ENCODE results near the gene GLS.

The GLS gene

GRCh38 chr2:190889175-190889943 lies 8.7 kb downstream of the GLS start:
- DNase-seq = no peak

GRCh38 chr2:190891372-190891771 lies 10.8 kb downstream of the GLS start:
- no peak for DNase-seq

DNA sequence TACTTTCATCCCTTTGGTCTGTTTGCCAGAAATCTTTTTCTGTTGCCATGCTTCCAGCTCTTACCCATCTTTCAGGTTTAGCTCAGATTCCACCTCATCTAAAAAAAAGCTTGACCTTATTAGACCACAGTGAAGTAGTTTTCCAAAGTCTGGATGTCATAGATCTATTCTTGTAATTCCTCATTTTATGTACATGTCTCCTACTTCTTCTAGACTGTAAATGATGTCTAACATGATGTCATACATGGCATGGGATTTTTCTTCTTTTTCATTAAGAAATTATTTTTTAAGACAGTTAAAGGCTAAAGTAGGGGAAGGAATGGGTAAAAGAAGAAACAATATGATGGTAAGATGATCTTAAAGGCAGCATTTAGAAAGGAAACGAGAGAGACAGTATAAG lies 11.3 kb downstream of the GLS start:
- DNase-seq = no peak

- no peak for DNase-seq
These were observed 12.5 kb downstream of the GLS start for GRCh38 chr2:190893157-190893556.

DNA sequence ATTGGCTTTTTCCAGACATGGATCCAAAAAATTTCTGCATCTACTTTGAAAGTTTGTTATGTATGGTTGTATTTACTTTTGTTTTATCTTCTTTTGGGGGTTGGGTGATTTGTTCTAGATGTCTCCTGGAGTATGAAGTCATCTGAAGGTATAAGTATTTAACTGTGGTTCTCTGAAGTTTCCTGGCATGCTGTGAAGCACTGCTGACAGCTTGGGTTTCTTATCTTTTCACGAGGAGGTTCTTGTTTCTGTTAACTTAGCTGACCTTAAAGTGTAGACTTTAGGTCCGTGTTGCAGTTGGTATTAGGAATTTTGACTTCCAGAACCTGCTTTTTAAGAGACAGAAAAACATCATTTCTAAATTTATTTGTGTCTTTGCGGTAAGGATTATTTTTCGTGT lies 15.9 kb downstream of the GLS start:
- DNase-seq = no peak

- no peak for DNase-seq
These were observed 23.3 kb downstream of the GLS start for GRCh38 chr2:190903693-190904450.

- no peak for DNase-seq
These were observed 24.1 kb downstream of the GLS start for GRCh38 chr2:190904640-190905261.

GRCh38 chr2:190908532-190908931 lies 27.9 kb downstream of the GLS start:
- no peak for DNase-seq

- DNase-seq = no peak
These were observed 29.1 kb downstream of the GLS start for GRCh38 chr2:190909680-190910079.

GRCh38 chr2:190910341-190911136 lies 29.9 kb downstream of the GLS start:
- peak; percentile 10 for DNase-seq

GRCh38 chr2:190911813-190912212 lies 31.2 kb downstream of the GLS start:
- no peak for DNase-seq

GRCh38 chr2:190912726-190913125 lies 32.1 kb downstream of the GLS start:
- DNase-seq = no peak

- DNase-seq = no peak
These were observed 33.1 kb downstream of the GLS start for GRCh38 chr2:190913725-190914124.

- no peak for DNase-seq
These were observed 36.2 kb downstream of the GLS start for GRCh38 chr2:190916829-190917228.

DNA sequence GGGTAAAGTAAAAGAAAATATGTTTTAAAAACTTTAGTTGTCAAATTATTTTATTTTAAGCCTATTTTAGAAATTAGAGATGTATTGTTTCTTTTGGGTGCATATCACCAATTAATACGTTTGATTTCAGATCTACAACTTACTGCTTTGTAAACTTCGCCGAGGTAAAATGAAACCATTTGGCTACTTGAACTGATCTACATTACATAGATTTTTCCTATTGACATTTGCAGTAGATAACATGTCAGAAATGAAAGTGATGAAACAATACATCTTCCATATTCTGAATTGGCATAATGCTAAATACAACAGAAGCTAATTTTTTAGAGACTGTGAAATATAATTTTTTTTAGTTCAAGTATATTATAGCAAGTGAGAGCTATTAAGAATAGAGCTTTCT lies 39.5 kb downstream of the GLS start:
- DNase-seq = no peak

- DNase-seq = no peak
These were observed 41.8 kb downstream of the GLS start for GRCh38 chr2:190922376-190922775.

DNA sequence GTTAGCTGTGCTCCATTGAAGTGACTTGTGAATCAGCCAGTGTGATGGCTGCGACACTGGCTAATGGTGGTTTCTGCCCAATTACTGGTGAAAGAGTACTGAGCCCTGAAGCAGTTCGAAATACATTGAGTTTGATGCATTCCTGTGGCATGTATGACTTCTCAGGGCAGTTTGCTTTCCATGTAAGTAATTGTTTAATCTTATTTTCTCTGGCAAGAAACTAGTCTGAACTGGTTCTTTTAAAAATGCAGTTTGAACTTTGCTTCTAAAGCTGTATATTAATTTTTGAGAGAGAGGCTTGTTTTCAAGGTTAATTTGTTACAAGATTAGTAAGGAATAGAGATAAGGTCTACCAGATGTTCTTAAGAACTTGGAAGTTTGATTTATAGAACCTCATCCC lies 46.7 kb downstream of the GLS start:
- DNase-seq = no peak

GRCh38 chr2:190929919-190930318 lies 49.3 kb downstream of the GLS start:
- DNase-seq = no peak

GRCh38 chr2:190930411-190930810 lies 49.8 kb downstream of the GLS start:
- DNase-seq = no peak

- DNase-seq = no peak
These were observed 51.9 kb downstream of the GLS start for GRCh38 chr2:190932514-190932913.

DNA sequence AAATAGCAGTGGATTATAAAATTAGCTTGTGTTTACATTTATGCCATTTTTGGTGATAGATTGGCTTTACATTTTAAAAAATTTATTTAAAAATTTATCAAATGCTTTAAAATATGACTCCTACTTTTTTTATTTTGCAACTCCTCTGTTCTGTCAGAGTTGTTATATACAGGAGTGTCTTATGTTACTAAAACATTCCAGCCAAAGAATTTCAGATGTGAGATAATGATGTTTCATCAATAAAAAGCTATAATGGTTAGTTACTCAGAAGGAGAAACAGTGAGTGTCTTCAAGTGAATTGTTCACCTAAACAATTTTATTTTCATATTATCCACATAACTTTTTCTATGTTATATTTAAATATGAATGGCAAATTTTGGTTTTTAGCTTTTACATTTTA lies 52.7 kb downstream of the GLS start:
- no peak for DNase-seq

- no peak for DNase-seq
These were observed 54.4 kb downstream of the GLS start for GRCh38 chr2:190935054-190935453.

GRCh38 chr2:190938771-190939335 lies 58.2 kb downstream of the GLS start:
- DNase-seq = no peak

All from eye (tissue), 1 donor.